Nucleus accumbens (tissue), 56 donors: Measurements from ENCODE around the gene NFIB.

Experiments used
- DNase-seq, 56 donors: peaks; one replicate each; lab custom pipeline; 2025; lab: John Stamatoyannopoulos, UW

Gene NFIB

DNA sequence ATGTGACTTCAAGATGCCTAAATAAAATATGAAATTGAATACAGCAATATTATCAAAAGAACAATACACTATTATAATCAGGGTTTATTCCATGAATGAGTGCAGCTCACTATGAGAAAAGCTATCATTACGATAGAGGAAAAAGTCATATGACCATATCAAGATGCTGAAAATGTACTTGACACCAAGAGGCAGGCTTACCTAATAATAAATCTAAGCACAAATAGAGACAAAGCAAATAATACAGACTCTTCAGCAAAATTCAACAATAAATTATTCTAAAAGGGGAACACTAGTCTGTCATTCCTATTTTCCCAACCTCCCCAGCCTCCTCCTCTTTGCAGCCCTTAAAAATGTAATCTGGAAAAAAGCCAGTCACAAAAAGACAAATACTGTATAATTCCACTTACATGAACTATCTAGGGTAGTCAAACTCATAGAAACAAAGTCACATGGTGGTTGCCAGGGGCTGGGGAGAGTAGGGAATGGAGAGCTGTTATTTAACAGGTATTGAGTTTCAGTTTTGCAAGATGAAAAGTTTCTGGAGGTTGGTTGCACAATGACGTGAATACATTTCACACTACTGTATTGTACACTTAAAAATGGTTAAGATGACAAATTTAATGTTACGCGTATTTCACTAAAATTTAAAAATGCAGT lies 148.4 kb downstream of the NFIB start:
- no peak for DNase-seq

DNA sequence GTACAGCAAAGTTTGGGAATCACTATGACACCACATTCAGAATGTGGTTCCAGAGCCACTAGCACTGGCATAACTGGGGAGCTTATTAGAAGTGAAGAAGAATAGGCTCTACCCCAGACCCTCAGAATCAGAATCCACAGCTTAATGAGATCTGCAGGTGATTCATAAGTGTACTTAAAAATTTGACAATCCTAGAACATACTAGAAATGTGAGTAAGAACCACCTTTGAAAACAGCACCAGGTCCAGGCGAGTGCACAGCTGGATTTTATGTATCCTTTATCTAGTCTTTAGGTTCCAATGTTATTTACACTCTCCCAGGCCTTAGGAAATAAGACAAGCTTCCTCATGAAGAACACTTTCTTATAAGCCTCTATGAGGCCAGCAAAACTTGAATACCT lies 149.0 kb downstream of the NFIB start:
- no peak for DNase-seq

DNA sequence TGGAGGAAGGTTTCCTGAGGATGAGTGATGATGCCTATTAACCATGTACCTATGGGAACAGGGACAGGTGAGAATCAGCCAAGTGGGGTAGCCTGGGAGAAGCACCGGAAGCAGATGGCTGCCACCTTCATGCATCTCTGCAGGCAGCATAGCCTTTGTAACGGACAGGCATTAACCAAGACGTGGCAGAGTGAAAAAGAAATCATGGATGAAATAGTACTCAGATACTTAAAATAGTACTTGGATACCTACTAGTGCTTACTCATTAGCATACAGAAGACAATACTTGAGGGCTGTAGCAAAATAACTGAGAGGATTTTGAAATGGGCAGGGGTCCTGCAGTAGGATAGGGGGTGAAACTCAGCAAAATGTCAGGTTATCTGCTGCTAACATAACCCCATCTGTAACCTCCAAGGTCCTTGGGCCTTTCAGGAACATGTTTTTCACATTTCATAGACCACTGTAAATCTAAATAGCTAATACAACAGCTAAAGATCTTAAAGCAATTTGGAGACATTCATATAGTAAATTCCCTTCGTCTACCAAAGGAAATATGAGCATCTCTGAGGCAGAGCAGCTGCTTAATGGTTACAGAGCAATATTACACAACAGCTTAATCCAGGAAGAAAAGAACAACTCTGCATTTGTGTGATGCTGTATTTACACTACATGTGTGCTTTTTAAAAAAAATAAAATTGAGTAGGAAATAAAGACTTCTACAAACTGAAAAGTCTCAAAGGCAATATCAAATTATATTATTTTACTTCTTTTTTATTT lies 154.3 kb downstream of the NFIB start:
- DNase-seq, result no peak

DNA sequence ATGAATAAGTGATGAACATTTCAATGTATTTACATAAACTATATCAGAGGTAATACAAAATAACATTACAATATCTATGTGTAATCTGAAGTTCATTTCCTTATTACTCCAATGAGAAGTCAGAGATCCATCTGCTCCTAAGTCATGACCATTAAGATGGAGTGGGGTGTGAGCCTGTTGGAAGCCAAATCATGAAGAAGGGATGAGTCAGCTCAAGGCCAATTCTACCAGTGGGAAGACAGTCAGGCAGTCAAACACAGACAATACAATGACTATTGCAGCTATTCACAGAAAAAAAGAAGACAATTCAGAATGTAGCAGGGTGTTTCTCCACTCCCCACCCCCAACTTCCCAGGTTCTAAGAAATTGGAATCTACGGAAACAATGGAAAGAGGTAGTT lies 155.0 kb downstream of the NFIB start:
- DNase-seq, result peak in 2 of 56 donors; percentile 2 to 50

DNA sequence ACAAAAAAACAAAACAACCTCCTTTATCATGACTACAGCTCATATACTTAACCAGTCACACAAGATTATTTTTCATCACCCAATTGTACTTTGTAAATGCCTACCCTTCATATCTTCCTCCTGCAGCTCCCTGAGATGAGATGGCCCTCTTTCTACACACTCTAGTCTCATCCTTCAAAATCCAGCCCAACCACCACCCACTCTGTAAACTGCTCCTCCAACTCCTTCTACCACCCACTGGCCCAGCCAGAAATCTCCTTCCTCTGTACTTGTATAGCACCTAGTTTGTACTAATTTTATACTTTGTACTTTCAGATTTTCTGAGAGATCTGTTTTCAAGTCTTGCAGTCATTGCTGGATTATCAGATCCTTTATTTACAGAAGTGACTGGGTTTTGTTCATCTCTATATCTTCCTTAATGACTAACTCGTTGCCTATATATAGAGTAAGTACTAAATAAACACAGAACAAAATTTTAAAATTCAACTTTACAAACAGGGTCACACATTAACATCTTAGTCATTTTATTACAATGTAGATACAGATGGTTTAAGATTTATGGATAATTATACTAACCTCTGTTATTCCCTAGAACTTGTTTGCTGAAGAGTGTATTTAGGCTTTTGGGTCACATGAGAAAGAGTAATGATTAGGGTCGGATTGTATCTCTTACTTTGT lies 155.7 kb downstream of the NFIB start:
- DNase-seq, result no peak

DNA sequence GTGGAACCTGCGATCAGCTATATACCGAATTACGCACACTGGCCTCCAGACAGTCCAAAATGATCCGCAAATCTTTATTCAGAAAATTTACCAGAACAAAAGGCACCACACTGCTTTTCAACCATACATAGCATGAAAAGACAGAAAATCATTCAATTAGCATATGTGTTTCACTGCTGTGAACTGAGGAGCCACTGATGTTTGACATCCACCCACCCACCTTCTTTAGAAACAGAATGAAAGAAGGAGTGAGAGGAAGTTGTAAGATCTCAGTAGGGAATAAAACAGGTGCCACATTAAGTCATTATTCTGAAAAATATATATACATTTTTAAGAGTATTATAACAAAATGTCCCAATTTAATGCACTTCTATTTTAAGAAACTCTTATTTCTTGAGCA lies 156.8 kb downstream of the NFIB start:
- no peak for DNase-seq

DNA sequence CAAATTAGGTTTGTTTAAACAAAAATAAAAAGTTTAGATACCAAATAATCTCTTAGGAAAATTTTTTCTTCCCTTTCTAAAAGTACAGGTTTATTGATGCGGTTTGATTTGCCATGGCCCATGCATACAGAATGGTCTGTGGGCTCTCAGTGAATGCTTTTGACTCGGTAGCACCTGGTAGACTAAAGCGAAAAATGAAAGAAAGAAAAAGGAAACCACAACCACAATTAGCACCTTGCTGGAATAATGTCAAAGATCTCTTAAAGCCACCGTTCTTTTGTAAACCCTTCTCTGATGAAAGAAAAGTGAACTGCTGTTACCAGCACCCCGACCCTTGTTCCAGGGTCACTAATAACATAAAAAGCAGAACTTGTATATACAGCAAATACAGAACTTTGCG lies 157.9 kb downstream of the NFIB start:
- no peak for DNase-seq

DNA sequence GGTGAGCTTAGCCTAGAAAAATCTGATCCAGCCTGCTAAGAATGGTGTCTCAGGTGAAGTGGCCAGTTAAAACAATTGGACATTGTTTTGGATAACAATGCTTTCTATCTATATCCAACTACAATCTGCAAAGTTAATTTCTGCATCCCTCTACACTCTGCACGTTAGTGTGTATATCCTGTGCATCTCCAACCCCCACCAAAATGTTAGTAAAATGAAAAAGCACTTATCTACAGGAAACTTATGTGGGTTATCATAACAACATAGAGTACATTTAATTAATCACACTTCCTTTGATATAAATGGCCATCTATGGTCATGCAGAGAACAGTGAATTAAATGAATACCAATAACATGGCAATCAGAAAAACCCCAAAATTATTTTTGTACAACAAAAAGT lies 158.7 kb downstream of the NFIB start:
- no peak for DNase-seq

DNA sequence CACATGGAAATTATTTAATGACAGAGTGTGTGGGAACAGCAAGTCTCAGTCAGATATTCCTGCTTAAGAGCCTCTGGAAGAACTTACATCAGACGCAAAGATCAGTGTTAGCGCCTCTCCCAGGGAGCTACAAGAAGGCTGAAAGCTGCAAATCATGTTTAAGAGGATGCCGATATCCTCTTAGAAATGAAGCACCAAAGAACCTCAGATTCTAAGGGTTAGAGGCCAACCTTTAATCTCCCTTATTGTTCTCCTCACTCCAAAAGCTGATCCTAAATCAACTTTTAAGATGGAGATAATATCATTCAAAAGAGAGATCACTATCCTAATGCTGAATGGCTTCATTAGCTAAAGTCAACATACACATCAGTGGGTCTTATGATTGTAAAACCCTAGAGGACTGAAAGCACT lies 160.6 kb downstream of the NFIB start:
- DNase-seq, result no peak

DNA sequence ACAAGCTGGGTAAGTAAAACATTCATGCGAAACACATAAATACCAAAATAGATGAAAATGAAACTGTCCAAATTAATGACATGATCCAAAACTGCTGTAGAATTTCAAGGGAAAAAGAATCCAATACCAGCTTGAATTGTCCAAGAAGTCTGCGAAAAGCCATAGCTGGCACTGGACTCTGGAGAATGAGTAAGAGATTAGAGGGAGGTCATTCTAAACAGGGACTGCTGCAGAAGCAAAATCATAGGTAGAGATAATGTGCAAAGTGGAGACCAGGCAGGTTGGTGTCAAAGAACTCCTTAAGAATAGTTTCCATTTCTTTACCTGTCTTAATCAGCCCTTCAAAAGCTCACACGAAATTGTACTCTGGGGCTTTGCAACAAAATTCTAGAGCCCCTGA lies 162.5 kb downstream of the NFIB start:
- no peak for DNase-seq

DNA sequence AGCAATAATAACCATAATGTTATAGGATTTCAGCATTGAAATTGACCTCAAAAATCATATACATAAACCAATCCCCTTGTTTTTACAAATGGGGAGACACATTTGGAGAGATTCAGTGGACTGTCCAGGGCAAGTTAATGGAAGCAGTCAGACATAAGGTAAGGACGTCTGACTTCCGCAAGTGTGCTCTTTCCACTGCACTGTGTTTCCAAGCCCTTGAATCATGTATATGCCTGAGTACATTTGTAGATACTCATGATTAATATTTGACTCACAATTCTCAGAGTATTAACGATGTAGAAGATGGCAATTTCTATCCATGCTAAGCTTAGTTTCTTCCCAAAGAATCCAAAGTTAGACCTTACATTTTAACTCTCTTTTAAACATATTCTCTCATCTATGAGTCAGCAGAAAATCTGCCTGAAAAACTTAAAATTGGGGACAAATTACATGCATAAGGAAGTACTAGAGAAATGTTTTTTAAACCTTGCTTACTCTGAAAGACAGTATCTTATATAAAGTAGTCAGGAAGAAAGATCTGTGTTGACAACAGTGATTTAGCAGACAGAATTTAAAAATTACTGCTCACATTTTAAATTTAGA lies 165.3 kb downstream of the NFIB start:
- no peak for DNase-seq

DNA sequence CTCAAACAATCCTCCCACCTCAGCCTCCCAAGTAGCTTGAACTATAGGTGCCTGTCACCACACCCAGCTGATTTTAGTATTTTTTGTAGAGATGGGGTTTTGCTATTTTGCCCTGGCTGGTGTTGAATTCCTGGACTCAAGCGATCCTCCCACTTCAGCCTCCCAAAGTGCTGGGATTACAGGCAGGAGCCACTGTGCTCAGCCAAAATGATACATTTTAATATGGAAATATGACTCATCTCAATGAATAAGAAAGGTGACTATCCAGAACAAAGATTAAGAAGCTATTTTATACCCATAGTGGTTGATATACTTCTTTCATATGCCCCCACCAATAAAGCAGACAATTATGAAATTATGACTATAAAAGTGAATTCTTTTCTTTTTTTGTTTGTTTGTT lies 166.2 kb downstream of the NFIB start:
- DNase-seq, result no peak

DNA sequence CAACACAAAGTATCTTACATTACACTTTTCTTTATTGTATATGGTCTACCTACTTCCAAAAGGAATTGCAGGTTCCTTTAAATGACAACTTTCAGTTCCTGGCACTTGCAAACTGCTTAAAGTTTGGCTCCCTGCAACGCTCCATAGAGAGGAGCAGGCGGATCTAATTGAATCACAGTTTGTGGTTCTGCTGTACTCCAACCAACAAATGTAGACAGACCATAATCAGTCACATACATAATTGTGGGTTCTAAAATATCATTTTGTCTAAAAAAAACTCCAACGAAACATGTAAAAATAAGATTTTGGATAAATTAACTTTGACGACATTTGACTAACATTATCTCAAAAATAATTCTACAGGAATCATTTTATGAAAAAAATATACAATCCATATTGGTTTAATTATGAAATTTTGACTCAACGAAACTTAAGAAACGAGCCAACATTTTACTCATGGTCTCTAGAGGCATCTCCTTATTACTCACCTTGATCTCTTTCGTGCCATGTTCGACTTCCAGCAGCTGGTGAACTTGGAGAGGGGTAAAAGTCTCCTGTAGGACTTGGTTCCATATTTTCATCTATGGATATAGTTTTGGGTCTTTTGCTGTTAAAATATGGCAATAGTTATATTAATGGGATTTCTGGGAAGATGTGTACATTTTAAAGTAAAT lies 167.6 kb downstream of the NFIB start:
- no peak for DNase-seq

DNA sequence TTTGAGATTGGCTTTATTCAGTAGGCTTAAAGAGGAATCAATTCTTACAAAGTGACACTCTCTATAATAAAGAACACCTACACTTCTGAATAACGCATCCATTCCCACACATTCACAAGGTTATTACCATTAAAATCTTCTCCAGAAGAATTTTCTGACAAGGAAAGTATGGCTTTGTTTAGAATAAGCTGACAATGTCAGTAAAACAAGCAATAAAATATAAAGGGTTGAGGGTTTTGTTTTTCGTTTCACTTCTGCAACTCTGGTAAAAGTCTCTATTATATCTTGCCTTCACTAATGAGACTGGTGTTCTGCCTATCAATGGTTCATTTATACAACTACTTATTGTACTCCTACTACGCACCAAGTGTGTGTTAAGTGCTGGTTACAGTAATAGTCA lies 169.7 kb downstream of the NFIB start:
- no peak for DNase-seq

DNA sequence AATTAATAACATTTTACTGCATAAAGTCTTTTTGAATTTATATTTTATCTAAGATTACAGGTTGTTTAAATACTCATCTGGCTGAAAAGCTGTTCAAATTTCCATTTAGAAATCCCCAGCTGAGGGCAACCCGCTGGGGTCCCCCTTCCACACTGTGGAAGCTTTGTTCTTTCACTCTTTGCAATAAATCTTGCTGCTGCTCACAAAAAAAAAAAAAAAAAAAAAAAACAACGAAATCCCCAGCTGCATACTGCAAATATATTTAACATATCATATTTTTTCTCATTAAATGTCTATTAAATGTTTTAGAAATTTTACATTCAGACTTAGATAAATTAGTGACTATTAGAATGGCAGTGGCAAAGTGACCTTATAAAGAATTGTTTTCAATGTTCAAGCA lies 172.2 kb downstream of the NFIB start:
- DNase-seq, result no peak

DNA sequence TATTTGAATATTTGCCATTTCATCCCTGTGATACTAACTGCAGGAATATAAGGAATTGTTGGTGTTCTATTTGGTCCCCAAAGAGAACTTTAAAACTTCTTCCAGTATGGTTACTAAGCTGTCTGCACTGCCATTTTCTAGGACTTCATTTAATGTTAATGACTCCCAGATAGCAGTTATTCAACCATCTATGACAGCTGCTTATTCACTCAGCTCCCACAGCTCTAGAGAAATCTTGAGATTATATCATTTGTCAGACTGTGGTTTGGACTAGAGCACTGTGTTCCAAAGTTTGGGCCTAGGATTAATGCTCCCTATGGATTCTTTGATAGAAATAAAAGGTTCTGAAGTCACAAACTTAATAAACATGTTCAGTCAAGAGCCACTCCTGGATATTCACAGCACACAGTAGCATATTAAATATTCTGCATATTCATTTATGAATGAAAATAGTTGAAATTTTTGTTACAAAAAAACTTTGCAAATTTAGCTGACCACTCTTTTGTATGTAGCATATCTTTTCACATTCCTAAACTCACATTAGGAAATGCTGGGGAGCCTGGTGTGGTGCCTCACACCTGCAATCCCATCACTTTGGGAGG lies 173.7 kb downstream of the NFIB start:
- no peak for DNase-seq

DNA sequence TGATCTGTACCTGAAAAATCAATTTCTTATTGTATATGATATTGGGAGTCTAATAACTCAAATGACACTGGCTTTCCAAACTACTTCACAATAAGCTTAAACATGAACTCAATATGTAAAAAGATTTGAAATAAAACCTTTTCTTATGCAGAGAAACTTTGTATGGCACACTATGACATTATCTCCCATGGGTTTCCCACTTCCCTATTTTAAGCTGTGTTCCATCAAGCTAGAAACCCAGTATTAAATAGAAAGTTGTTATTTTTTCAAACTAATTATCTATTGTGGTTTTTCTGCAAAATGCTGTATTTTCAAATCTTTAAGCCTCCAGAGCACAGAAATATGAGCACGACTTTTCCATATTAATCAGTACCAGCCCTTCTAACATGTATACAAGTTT lies 174.7 kb downstream of the NFIB start:
- no peak for DNase-seq

DNA sequence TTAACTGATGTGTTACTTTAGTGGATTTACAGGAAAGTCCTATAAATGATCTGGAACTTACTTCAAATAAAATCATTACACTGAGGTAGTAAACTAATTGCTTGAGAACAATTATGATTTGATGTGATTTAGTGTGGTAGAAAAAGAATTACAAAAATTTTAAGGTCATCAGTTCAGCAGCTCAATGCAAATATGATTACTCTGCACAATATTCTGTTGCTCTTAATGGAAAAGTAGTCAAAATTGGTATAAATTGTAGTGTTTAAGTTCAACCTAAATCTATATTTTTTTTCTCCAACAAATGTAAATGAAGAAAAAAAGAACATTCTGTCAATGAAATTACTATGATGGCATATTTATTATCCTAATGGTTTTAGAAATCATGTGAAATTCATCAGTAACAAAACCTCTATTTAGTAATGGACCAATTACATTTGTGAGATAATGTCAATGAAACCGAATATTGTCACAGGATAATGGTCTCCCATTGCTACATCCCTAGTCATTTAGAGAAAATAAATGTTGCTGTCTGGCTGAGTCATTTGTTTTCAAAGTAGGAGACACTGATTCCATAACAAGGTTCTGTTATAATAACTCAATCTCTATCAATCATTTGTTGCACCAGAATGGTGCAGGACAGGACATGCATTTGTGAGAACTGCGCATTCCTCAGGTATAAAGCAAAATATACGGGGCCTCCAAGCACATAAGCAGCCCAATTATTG lies 177.1 kb downstream of the NFIB start:
- no peak for DNase-seq

DNA sequence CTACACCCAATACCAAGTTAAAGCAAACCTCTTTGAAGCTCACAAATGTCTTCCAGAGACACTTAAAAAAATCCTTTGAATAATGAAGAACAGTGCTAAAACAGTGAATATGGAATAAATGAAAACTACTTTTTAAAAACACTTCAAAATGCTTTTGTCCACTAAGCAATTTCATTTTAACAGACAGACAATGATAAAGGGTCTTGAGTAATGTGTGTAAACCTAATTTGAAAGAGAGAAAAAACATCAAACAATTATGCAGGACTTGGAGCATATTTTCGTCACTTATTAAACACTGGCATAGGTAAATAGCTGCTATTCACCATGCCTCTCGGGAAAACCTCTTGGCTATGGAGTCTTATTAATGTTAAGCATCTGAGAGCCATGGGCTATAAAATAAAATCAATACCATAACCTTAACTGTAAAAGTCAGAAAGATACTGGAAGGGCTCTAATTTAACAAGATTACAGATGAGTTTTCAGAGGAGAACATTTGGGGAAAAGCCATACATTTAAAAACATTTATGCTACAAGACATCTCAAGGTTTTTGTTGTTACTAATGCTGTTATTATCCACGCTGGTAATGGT lies 177.8 kb downstream of the NFIB start:
- DNase-seq, result no peak
